GM19455 (cell line): ENCODE results near the gene KNDC1.
"Not testable (repeated sequence)": the region's sequence is repeated elsewhere in the genome, so short reads cannot be mapped to it uniquely, and the experiment has no call there.

Experiments used
- ATAC-seq: cut with Tn5 transposase; IDR thresholded peaks from one replicate; pipeline ENCODE4 v1.9.1; 2021; ENCODE audit not compliant: unreplicated experiment

KNDC1 gene

DNA sequence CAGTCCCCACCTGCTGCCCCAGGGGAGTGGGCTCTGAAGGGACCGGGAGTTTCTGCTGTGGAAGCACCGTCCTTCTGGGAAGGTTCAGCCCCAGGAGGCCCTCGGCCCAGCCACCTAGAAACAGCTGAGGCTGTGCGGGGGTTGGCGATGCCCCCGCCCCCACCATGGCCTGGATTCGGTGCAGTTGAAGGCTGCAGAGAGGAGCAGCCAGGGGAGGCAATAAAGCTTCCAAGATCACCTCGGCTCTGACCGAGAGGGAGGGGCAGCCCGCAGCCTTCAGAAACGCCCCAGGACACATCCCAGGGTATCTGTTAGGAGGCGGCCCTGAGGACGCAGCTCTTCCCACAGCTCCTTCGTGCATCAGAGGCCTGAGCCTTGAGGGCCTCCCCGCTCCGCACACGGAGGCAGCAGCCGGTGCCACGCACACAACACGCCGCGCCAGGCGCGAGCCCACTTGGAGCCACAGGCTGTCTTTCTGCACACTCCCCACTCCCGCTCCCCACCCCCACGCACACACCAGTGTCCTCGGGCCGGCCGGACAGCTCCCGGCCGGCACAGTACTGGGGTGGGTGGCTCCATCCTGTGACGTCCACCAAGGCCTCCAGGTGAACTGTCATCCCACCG is 1.6 kb downstream of the KNDC1 start:
- ATAC-seq = no peak

GRCh38 chr10:133162178-133162909 is 2.3 kb downstream of the KNDC1 start:
- no peak for ATAC-seq

- no peak for ATAC-seq
Measured at GRCh38 chr10:133162910-133163856, 3.2 kb downstream of the KNDC1 start.

GRCh38 chr10:133163889-133164815 is 4.1 kb downstream of the KNDC1 start:
- ATAC-seq = no peak

- ATAC-seq = no peak
Measured at GRCh38 chr10:133164816-133165555, 5.0 kb downstream of the KNDC1 start.

DNA sequence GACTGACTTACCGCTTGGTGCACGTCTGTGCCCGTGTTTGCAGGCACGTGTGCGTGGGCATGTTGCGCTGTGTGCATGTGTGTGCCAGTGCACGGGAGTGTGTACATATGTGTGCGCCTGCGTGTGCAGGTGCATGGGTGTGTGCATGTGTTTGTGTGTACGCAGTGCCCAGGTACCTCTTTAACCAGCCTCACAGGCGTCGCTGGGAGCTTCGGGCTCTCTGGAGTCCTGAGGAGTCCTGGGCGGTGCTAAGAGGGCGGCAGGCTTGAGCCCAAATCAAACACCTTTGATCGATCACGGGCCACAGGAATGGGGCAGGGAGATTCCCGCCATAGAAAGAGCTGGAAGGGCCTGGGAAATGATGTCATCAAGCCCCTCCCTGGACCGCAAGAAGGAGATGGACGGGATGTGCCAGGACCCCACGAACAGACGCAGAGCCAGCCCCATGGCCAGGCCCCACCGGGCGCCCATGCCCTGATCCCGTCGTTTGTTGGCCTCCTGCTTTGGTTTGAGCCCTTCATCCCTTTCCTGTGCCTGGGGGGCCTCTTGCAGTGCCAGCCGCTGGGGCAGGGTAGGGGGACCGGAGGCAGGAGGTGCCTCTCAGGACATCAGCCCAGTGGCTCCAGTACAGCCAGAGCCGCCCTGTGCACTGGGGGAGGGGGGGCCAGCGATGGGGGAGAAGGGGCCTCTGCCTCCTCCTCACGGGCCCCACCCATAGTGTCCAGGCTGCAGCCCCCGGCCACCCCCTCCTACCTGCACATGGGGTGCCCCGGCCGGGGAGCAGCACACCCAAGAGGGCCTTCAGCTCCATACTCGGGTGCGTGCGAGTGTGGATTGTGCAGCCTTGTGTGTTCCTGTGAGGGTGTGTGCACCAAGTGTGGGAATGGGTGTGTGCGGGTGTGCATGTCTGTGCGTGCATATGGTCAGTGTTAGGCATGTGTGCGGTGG is 5.8 kb downstream of the KNDC1 start:
- no peak for ATAC-seq

DNA sequence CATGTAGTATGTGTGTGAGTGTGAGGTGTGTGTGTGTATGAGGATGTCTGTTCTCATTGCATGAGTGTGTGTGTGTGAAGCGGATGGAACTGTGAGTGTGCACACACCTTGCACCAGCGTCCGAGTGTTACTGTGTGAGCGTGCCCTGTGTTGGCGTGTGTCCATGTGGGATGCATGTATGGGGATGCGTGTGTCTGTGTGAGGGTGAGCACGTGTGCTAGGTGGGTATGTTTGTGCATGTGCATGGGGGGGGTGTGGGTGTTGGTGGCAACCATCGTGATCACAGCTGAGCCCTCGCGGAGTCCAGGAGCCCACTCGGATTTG is 6.4 kb downstream of the KNDC1 start:
- no peak for ATAC-seq

- no peak for ATAC-seq
Measured at GRCh38 chr10:133166828-133167692, 7.0 kb downstream of the KNDC1 start.

DNA sequence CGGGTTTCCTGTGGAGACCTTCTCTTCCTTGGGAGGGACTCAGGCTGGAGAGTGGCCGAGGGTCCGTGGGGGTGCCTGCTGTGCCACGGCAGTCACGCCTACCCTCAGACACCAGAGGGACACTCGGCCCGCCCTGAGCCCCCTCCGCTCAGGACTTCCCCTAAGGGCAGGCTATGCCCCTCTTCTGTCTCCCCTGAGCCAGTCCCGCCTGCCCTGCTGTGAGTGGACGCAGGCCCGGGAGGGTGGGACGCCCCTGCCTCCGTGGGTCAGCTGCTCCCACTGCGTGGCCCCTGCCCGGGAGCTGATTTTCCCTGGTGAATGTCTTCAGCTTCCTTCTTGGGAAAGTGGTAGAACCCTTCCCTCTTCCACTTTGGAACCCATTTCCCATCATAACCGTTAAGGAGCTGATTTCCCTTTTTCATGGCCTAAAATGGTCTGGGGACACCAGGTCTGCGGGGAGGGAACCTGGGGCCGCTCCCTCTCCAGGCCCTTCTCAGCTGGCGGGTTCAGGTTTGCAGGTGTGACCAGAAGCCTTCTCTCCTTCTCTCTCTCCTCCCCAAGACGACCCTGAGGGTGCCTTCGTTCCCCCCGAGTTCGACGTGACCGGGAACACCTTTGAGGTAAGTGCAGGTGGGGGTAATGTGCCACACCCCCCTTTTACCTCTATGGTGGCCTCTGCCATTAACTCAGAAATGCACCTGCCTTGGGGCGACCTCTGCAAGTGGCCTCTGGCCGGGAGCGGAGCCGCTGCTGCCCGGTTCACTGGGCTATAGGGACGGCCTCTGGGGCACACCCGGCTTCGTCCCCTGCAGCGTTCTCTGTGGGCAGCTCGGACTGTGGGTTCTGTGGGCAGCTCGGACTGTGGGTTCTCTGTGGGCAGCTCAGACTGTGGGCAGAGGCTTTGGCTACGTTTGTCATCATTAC is 7.9 kb downstream of the KNDC1 start:
- no peak for ATAC-seq

- no peak for ATAC-seq
Measured at GRCh38 chr10:133168617-133169031, 8.6 kb downstream of the KNDC1 start.

DNA sequence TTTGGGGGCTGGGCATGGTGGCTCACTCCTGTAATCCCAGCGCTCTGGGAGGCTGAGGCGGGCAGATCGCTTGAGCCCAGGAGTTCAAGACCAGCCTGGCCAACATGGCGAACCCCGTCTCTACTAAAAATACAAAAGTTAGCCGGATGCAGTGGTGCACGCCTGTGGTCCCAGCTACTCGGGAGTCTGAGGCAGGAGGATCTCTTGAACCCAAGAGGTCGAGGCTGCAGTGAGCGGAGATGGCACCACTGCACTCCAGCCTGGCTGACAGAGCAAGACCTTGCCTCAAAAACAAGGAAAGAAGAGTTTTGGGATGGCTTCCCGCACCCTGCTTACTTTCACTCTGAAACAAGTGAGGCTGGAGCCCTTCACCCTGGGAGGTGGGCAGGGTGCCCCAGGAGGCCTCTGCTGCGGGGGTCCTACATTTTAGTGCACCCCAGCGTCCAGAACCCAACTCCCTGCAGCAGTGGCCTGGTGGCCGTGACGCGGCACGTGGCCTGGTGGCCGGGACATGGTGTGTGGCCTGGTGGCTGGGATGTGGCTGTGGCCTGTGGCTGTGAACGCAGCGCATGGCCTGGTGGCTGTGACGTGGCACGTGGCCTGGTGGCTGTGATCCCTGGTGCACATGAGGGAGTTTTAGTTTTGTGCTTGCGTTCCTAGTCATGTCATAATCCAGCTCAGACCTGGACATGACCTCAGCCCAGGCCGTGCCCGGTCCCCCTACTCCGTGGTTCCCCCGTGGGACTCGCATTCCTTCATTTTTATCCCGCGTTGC is 9.3 kb downstream of the KNDC1 start:
- ATAC-seq = no peak

GRCh38 chr10:133170092-133170491 is 10.1 kb downstream of the KNDC1 start:
- ATAC-seq = no peak

DNA sequence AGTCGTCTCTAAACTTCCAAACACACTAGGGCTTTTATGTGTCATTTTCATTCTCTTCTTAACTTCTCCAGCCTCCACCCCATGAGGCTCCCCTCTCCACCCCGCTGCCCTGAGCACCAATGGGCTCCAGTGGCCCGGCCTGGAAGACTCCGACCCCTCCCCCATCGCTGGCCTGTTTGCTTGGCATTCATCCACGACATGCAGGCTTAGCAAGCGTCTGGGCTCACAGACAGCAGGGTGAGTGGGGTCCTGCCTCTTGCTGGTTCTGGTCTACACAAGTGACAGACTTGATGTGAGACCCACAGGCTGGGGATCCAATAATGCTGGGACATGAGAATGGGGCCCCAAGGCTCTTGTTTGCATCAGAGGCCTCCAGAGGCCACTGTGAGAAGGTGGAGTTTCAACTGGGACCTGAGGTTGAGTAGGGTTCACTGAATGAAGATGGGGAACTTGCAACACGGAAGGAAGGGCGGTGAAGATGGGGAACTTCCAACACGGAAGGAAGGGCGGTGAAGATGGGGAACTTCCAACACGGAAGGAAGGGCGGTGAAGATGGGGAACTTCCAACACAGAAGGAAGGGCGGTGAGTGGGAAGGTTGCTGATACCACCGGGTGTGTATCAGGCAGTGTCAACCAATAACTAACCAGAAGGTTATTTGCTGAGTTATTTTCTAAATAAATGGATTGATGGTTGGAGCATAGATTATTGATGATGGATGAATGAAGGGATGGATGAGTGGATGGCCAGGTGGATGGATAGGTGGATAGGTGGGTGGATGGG is 14.0 kb downstream of the KNDC1 start:
- no peak for ATAC-seq

- ATAC-seq = no peak
Measured at GRCh38 chr10:133174689-133175263, 14.8 kb downstream of the KNDC1 start.

DNA sequence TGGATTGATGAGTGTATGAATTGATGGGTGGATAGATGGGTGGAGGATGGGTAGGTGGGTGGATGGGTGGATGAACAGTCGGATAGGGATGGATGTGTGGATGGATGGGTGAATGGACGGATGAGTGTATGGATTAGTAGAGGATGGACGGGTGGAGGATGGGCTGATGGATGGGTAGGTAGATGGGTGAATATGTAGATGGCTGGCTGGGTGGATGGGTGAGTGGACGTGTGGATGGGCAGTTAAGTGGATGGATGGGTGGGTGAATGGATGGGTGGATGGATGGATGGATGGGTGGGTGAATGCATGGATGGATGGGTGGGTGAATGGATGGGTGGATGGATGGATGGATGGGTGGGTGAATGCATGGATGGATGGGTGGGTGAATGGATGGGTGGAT is 15.6 kb downstream of the KNDC1 start:
- not testable (repeated sequence) for ATAC-seq
